Measurements from ENCODE around the gene STK24. TPM values are rescaled to one million over a fixed set of nuclear protein-coding genes. Genes with fewer than 3 reads are reported as not detected.

Gene STK24
- total RNA-seq, 2 donors from 2014 or later: 115 to 125 TPM

GRCh38 chr13:98487522-98487921 is 89.4 kb downstream of the STK24 start:
- no peak overlapping the region for H3K9ac ChIP-seq (ENCODE audit: extremely low read depth, low read length, poor library complexity, severe bottlenecking)
- Mint-ChIP-seq H3K4me3 (no peak overlapping the region), H3K9me3 (no peaks in the 10 kb centered on the region), H3K36me3 (ENCODE audit: low read depth) (no peaks in the 10 kb centered on the region), H3K27me3 (ENCODE audit: insufficient read depth) (no peaks in the 10 kb centered on the region), H3K4me1 (peaks cover 55% of the 10 kb centered on the region), H3K27ac (no peak overlapping the region)
- TF ChIP-seq CTCF (conservative IDR thresholded peaks at IDR 0.05): no peak
- H3K4me1 ChIP-seq (ENCODE audit: control insufficient read depth, insufficient read depth, low read length): peaks cover 9% of the 10 kb centered on the region
- no peaks in the 10 kb centered on the region for H3K9me3 ChIP-seq (ENCODE audit: control insufficient read depth, low read length)
- no peak overlapping the region for H3K4me3 ChIP-seq (ENCODE audit: low read length)
- 90 to 92% methylated on average over 3 to 5 of the region's 5 CpGs for WGBS, 2 experiments (ENCODE audit: insufficient coverage in 1 of 2, insufficient read length in 1 of 2)
- no peaks in the 10 kb centered on the region for H3K27me3 ChIP-seq (ENCODE audit: control insufficient read depth, insufficient read depth, low read length, poor library complexity, severe bottlenecking)
- DNase-seq: peak; percentile 18
- peaks cover 4% of the 10 kb centered on the region for H3K36me3 ChIP-seq (ENCODE audit: control insufficient read depth, insufficient read depth, low read length)
- H3K27ac ChIP-seq (ENCODE audit: low read depth, low read length): no peak overlapping the region

- no peaks in the 10 kb centered on the region for H3K9me3 Mint-ChIP-seq
- no peaks in the 10 kb centered on the region for H3K27me3 Mint-ChIP-seq (ENCODE audit: insufficient read depth)
- peaks cover 4% of the 10 kb centered on the region for H3K36me3 ChIP-seq (ENCODE audit: control insufficient read depth, insufficient read depth, low read length)
- H3K4me1 ChIP-seq (ENCODE audit: control insufficient read depth, insufficient read depth, low read length): peaks cover 9% of the 10 kb centered on the region
- 79 to 94% methylated on average over 4 to 5 of the region's 5 CpGs for WGBS, 2 experiments (ENCODE audit: insufficient coverage in 1 of 2, insufficient read length in 1 of 2)
- no peaks in the 10 kb centered on the region for H3K36me3 Mint-ChIP-seq (ENCODE audit: low read depth)
- no peaks in the 10 kb centered on the region for H3K27me3 ChIP-seq (ENCODE audit: control insufficient read depth, insufficient read depth, low read length, poor library complexity, severe bottlenecking)
- peaks cover 52% of the 10 kb centered on the region for H3K4me1 Mint-ChIP-seq
- TF ChIP-seq CTCF (conservative IDR thresholded peaks at IDR 0.05): no peak
- peak; percentile 35 for DNase-seq
- H3K4me3 ChIP-seq (ENCODE audit: low read length): no peak overlapping the region
- no peak overlapping the region for H3K9ac ChIP-seq (ENCODE audit: extremely low read depth, low read length, poor library complexity, severe bottlenecking)
- no peak overlapping the region for H3K27ac ChIP-seq (ENCODE audit: low read depth, low read length)
- no peaks in the 10 kb centered on the region for H3K9me3 ChIP-seq (ENCODE audit: control insufficient read depth, low read length)
- no peak overlapping the region for H3K4me3 Mint-ChIP-seq
- H3K27ac Mint-ChIP-seq: no peak overlapping the region
Measured at GRCh38 chr13:98487016-98487415, 89.9 kb downstream of the STK24 start.

GRCh38 chr13:98486412-98486811 is 90.5 kb downstream of the STK24 start:
- peaks cover 9% of the 10 kb centered on the region for H3K4me1 ChIP-seq (ENCODE audit: control insufficient read depth, insufficient read depth, low read length)
- no peak overlapping the region for H3K27ac Mint-ChIP-seq
- WGBS, 2 experiments (ENCODE audit: insufficient coverage in 1 of 2, insufficient read length in 1 of 2): 92 to 96% methylated on average over 8 of the region's 8 CpGs

More at GRCh38 chr13:98486412-98486811, 90.5 kb downstream of the STK24 start:
- Histone ChIP-seq H3K27ac (ENCODE audit: low read depth, low read length) (no peak overlapping the region), H3K27me3 (ENCODE audit: control insufficient read depth, insufficient read depth, low read length, poor library complexity, severe bottlenecking) (no peaks in the 10 kb centered on the region), H3K9me3 (ENCODE audit: control insufficient read depth, low read length) (no peaks in the 10 kb centered on the region), H3K9ac (ENCODE audit: extremely low read depth, low read length, poor library complexity, severe bottlenecking) (no peak overlapping the region), H3K36me3 (ENCODE audit: control insufficient read depth, insufficient read depth, low read length) (peaks cover 10% of the 10 kb centered on the region), H3K4me3 (ENCODE audit: low read length) (no peak overlapping the region)
- Mint-ChIP-seq H3K27me3 (ENCODE audit: insufficient read depth) (no peaks in the 10 kb centered on the region), H3K4me1 (peaks cover 51% of the 10 kb centered on the region), H3K4me3 (no peak overlapping the region), H3K36me3 (ENCODE audit: low read depth) (peaks cover 3% of the 10 kb centered on the region), H3K9me3 (no peaks in the 10 kb centered on the region)
- no peak for TF ChIP-seq CTCF (conservative IDR thresholded peaks at IDR 0.05)
- peak; percentile 48 for DNase-seq

All from endodermal cell (in vitro differentiated cells).